NCI-H510A (cell line): ENCODE results near the gene BDKRB1.
"Not testable (repeated sequence)": the region's sequence is repeated elsewhere in the genome, so short reads cannot be mapped to it uniquely, and the experiment has no call there.

Source experiments
- DNase-seq: peaks from one replicate; lab custom pipeline; 2025; lab: John Stamatoyannopoulos, UW

BDKRB1 gene

GRCh38 chr14:96235426-96235825 is 20.6 kb upstream of the BDKRB1 start:
- DNase-seq = no peak

- DNase-seq = no peak
Observed at GRCh38 chr14:96237641-96238040, 18.4 kb upstream of the BDKRB1 start.

GRCh38 chr14:96238676-96239265 is 17.2 kb upstream of the BDKRB1 start:
- DNase-seq = no peak

GRCh38 chr14:96239711-96240141 is 16.3 kb upstream of the BDKRB1 start:
- no peak for DNase-seq

GRCh38 chr14:96240641-96241040 is 15.4 kb upstream of the BDKRB1 start:
- DNase-seq = no peak

GRCh38 chr14:96242126-96242525 is 13.9 kb upstream of the BDKRB1 start:
- no peak for DNase-seq

- DNase-seq = no peak
Observed at GRCh38 chr14:96243785-96244184, 12.2 kb upstream of the BDKRB1 start.

GRCh38 chr14:96245074-96245473 is 10.9 kb upstream of the BDKRB1 start:
- DNase-seq = not testable (repeated sequence)

GRCh38 chr14:96245710-96246538 is 10.1 kb upstream of the BDKRB1 start:
- no peak for DNase-seq

GRCh38 chr14:96246539-96246847 is 9.5 kb upstream of the BDKRB1 start:
- DNase-seq = no peak

- no peak for DNase-seq
Observed at GRCh38 chr14:96247031-96247430, 9.0 kb upstream of the BDKRB1 start.

- no peak for DNase-seq
Observed at GRCh38 chr14:96249029-96249428, 7.0 kb upstream of the BDKRB1 start.

- DNase-seq = no peak
Observed at GRCh38 chr14:96250485-96250884, 5.5 kb upstream of the BDKRB1 start.

- DNase-seq = no peak
Observed at GRCh38 chr14:96251656-96252155, 4.3 kb upstream of the BDKRB1 start.

GRCh38 chr14:96252323-96252998 is 3.5 kb upstream of the BDKRB1 start:
- peak; percentile 20 for DNase-seq

- no peak for DNase-seq
Observed at GRCh38 chr14:96252999-96253539, 2.9 kb upstream of the BDKRB1 start.

- DNase-seq = no peak
Observed at GRCh38 chr14:96254687-96255086, 1.3 kb upstream of the BDKRB1 start.

- no peak for DNase-seq
Observed at GRCh38 chr14:96256407-96256806, 397 bp downstream of the BDKRB1 start.

GRCh38 chr14:96257056-96257455 is 1.0 kb downstream of the BDKRB1 start:
- DNase-seq = no peak

GRCh38 chr14:96257900-96258299 is 1.9 kb downstream of the BDKRB1 start:
- DNase-seq = no peak

GRCh38 chr14:96260341-96260821 is 4.4 kb downstream of the BDKRB1 start:
- DNase-seq = no peak

- DNase-seq = peak; percentile 31
Observed at GRCh38 chr14:96261053-96261452, 5.0 kb downstream of the BDKRB1 start.
